BE2C (cell line): Measurements from ENCODE around the gene DHX36.

ENCODE experiments used
- DNase-seq: peaks from one replicate; pipeline ENCODE4 v3.0.0-alpha.2; 2020
- H3K27me3 ChIP-seq: fragments of 250-450 bp; sonication (Bioruptor Pico); 2 replicates; pipeline ENCODE4 v1.5.1; 2020; ENCODE audit warnings: mild to moderate bottlenecking
- H3K36me3 ChIP-seq: fragments of 250-450 bp; sonication (Bioruptor Pico); 2 replicates; pipeline ENCODE4 v1.5.1; 2020; ENCODE audit warnings: mild to moderate bottlenecking
- H3K4me1 ChIP-seq: fragments of 250-450 bp; sonication (Bioruptor Pico); 2 replicates; pipeline ENCODE4 v1.5.1; 2020
- H3K4me3 ChIP-seq: 2 replicates; pipeline ENCODE4 v1.5.1; 2011; ENCODE audit warnings: low read depth, low read length
- H3K9me3 ChIP-seq: fragments of 250-450 bp; sonication (Bioruptor Pico); 2 replicates; pipeline ENCODE4 v1.5.1; 2020
- TF ChIP-seq, protein P1 (sequence below): IDR thresholded peaks from 2 replicates; pipeline ENCODE4 v1.5.1; 2012; ENCODE audit warnings: mild to moderate bottlenecking, low read depth, low read length

The DHX36 gene

GRCh38 chr3:154227531-154227930 lies 96.8 kb downstream of the DHX36 start:
- Histone ChIP-seq H3K27me3 (no peaks in the 10 kb centered on the region), H3K4me3 (no peak overlapping the region), H3K9me3 (no peaks in the 10 kb centered on the region), H3K36me3 (no peaks in the 10 kb centered on the region), H3K4me1 (no peaks in the 10 kb centered on the region)
- no peak for DNase-seq
- TF ChIP-seq, protein P1, sequence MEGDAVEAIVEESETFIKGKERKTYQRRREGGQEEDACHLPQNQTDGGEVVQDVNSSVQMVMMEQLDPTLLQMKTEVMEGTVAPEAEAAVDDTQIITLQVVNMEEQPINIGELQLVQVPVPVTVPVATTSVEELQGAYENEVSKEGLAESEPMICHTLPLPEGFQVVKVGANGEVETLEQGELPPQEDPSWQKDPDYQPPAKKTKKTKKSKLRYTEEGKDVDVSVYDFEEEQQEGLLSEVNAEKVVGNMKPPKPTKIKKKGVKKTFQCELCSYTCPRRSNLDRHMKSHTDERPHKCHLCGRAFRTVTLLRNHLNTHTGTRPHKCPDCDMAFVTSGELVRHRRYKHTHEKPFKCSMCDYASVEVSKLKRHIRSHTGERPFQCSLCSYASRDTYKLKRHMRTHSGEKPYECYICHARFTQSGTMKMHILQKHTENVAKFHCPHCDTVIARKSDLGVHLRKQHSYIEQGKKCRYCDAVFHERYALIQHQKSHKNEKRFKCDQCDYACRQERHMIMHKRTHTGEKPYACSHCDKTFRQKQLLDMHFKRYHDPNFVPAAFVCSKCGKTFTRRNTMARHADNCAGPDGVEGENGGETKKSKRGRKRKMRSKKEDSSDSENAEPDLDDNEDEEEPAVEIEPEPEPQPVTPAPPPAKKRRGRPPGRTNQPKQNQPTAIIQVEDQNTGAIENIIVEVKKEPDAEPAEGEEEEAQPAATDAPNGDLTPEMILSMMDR, result no peak

GRCh38 chr3:154225536-154225935 lies 98.8 kb downstream of the DHX36 start:
- Histone ChIP-seq H3K9me3 (no peaks in the 10 kb centered on the region), H3K4me1 (no peaks in the 10 kb centered on the region), H3K36me3 (no peaks in the 10 kb centered on the region), H3K4me3 (no peak overlapping the region), H3K27me3 (no peaks in the 10 kb centered on the region)
- no peak for DNase-seq
- TF ChIP-seq, protein P1, result no peak

GRCh38 chr3:154224866-154225265 lies 99.4 kb downstream of the DHX36 start:
- no peaks in the 10 kb centered on the region for H3K9me3 ChIP-seq
- TF ChIP-seq, protein P1, result no peak
- no peaks in the 10 kb centered on the region for H3K27me3 ChIP-seq
- no peak for DNase-seq
- no peak overlapping the region for H3K4me3 ChIP-seq
- no peaks in the 10 kb centered on the region for H3K36me3 ChIP-seq
- no peaks in the 10 kb centered on the region for H3K4me1 ChIP-seq

GRCh38 chr3:154224366-154224765 lies 99.9 kb downstream of the DHX36 start:
- Histone ChIP-seq H3K36me3 (no peaks in the 10 kb centered on the region), H3K4me1 (no peaks in the 10 kb centered on the region), H3K27me3 (no peaks in the 10 kb centered on the region), H3K4me3 (no peak overlapping the region), H3K9me3 (no peaks in the 10 kb centered on the region)
- no peak for DNase-seq
- TF ChIP-seq, protein P1, result no peak

GRCh38 chr3:154223519-154223918 lies 100.8 kb downstream of the DHX36 start:
- TF ChIP-seq, protein P1, result no peak
- Histone ChIP-seq H3K27me3 (no peaks in the 10 kb centered on the region), H3K9me3 (no peaks in the 10 kb centered on the region), H3K4me3 (no peak overlapping the region), H3K4me1 (no peaks in the 10 kb centered on the region), H3K36me3 (no peaks in the 10 kb centered on the region)
- DNase-seq, result no peak
